Duodenal mucosa (tissue), 2 donors: ENCODE measurements around the gene CATSPERD.
"Not testable (repeated sequence)": the region's sequence is repeated elsewhere in the genome, so short reads cannot be mapped to it uniquely, and the experiment has no call there.

ENCODE experiments used
- H3K27ac ChIP-seq: one replicate; pipeline ENCODE4 v1.7.0; 2013; ENCODE audit warnings: low read depth, low read length
- H3K27me3 ChIP-seq, 2 donors: one replicate each; pipeline ENCODE4 v1.7.0; 2013; ENCODE audit warnings: low read length in 2 of 2, control low read depth in 1 of 2; ENCODE audit not compliant: insufficient read depth in 2 of 2, control insufficient read depth in 1 of 2
- H3K36me3 ChIP-seq, 2 donors: one replicate each; pipeline ENCODE4 v1.7.0; 2013; ENCODE audit warnings: low read length in 2 of 2, control low read depth in 1 of 2; ENCODE audit not compliant: insufficient read depth in 2 of 2, control insufficient read depth in 1 of 2
- H3K4me1 ChIP-seq, 2 donors: one replicate each; pipeline ENCODE4 v1.7.0; 2013; ENCODE audit warnings: low read length in 2 of 2, control low read depth in 1 of 2; ENCODE audit not compliant: insufficient read depth in 2 of 2, control insufficient read depth in 1 of 2
- H3K4me3 ChIP-seq, 2 donors: one replicate each; pipeline ENCODE4 v1.7.0; 2013; ENCODE audit warnings: low read length in 2 of 2, low read depth in 1 of 2
- H3K9ac ChIP-seq, 2 donors: one replicate each; pipeline ENCODE4 v1.7.0; 2013; ENCODE audit warnings: low read length in 2 of 2, low read depth in 1 of 2
- H3K9me3 ChIP-seq, 2 donors: one replicate each; pipeline ENCODE4 v1.7.0; 2013; ENCODE audit warnings: low read length in 2 of 2, control low read depth in 1 of 2; ENCODE audit not compliant: control insufficient read depth in 1 of 2

CATSPERD gene

GRCh38 chr19:5743630-5744029 lies 23.2 kb downstream of the CATSPERD start:
- no peaks in the 10 kb centered on the region for H3K4me1 ChIP-seq
- H3K9ac ChIP-seq = no peak overlapping the region
- H3K36me3 ChIP-seq = no peaks in the 10 kb centered on the region
- H3K9me3 ChIP-seq = no peaks in the 10 kb centered on the region
- H3K4me3 ChIP-seq = no peak overlapping the region
- H3K27ac ChIP-seq = no peak overlapping the region
- H3K27me3 ChIP-seq = no peaks in the 10 kb centered on the region

GRCh38 chr19:5744999-5745398 lies 24.6 kb downstream of the CATSPERD start:
- H3K27me3 ChIP-seq, H3K4me1 ChIP-seq, H3K9ac ChIP-seq, H3K27ac ChIP-seq, H3K36me3 ChIP-seq, H3K4me3 ChIP-seq, H3K9me3 ChIP-seq: not testable (repeated sequence)

- H3K36me3 ChIP-seq, H3K9ac ChIP-seq, H3K27ac ChIP-seq, H3K27me3 ChIP-seq, H3K9me3 ChIP-seq, H3K4me1 ChIP-seq, H3K4me3 ChIP-seq: not testable (repeated sequence)
Observed at GRCh38 chr19:5748920-5749319, 28.5 kb downstream of the CATSPERD start.

- H3K36me3 ChIP-seq = no peaks in the 10 kb centered on the region
- no peak overlapping the region for H3K4me3 ChIP-seq
- H3K27ac ChIP-seq = no peak overlapping the region
- H3K9me3 ChIP-seq = no peaks in the 10 kb centered on the region
- no peaks in the 10 kb centered on the region for H3K27me3 ChIP-seq
- H3K9ac ChIP-seq = no peak overlapping the region
- no peaks in the 10 kb centered on the region for H3K4me1 ChIP-seq
Observed at GRCh38 chr19:5749505-5749904, 29.1 kb downstream of the CATSPERD start.

- no peak overlapping the region for H3K4me3 ChIP-seq
- no peaks in the 10 kb centered on the region for H3K27me3 ChIP-seq
- no peaks in the 10 kb centered on the region for H3K36me3 ChIP-seq
- no peak overlapping the region for H3K27ac ChIP-seq
- no peak overlapping the region for H3K9ac ChIP-seq
- H3K4me1 ChIP-seq = no peaks in the 10 kb centered on the region
- no peaks in the 10 kb centered on the region for H3K9me3 ChIP-seq
Observed at GRCh38 chr19:5751709-5752108, 31.3 kb downstream of the CATSPERD start.

- H3K4me3 ChIP-seq = no peak overlapping the region
- no peak overlapping the region for H3K27ac ChIP-seq
- H3K9ac ChIP-seq = no peak overlapping the region
- no peaks in the 10 kb centered on the region for H3K36me3 ChIP-seq
- H3K27me3 ChIP-seq = no peaks in the 10 kb centered on the region
- no peaks in the 10 kb centered on the region for H3K9me3 ChIP-seq
- H3K4me1 ChIP-seq = no peaks in the 10 kb centered on the region
Observed at GRCh38 chr19:5753743-5754142, 33.3 kb downstream of the CATSPERD start.

GRCh38 chr19:5762608-5763217 lies 42.3 kb downstream of the CATSPERD start:
- Histone ChIP-seq H3K9me3 (no peaks in the 10 kb centered on the region), H3K36me3 (no peaks in the 10 kb centered on the region), H3K4me3 (no peak overlapping the region), H3K27me3 (no peaks in the 10 kb centered on the region), H3K4me1 (no peaks in the 10 kb centered on the region), H3K27ac (no peak overlapping the region), H3K9ac (no peak overlapping the region)

- no peaks in the 10 kb centered on the region for H3K4me1 ChIP-seq
- no peaks in the 10 kb centered on the region for H3K36me3 ChIP-seq
- H3K9me3 ChIP-seq = no peaks in the 10 kb centered on the region
- H3K4me3 ChIP-seq = no peak overlapping the region
- H3K27ac ChIP-seq = no peak overlapping the region
- no peaks in the 10 kb centered on the region for H3K27me3 ChIP-seq
- H3K9ac ChIP-seq = no peak overlapping the region
Observed at GRCh38 chr19:5765220-5765619, 44.8 kb downstream of the CATSPERD start.

- H3K9ac ChIP-seq = no peak overlapping the region
- no peak overlapping the region for H3K27ac ChIP-seq
- no peak overlapping the region for H3K4me3 ChIP-seq
- H3K4me1 ChIP-seq = no peaks in the 10 kb centered on the region
- H3K9me3 ChIP-seq = no peaks in the 10 kb centered on the region
- no peaks in the 10 kb centered on the region for H3K27me3 ChIP-seq
- H3K36me3 ChIP-seq = no peaks in the 10 kb centered on the region
Observed at GRCh38 chr19:5767949-5768348, 47.5 kb downstream of the CATSPERD start.

- H3K36me3 ChIP-seq = no peaks in the 10 kb centered on the region
- no peak overlapping the region for H3K27ac ChIP-seq
- H3K9ac ChIP-seq = no peak overlapping the region
- H3K4me1 ChIP-seq = no peaks in the 10 kb centered on the region
- no peaks in the 10 kb centered on the region for H3K27me3 ChIP-seq
- H3K4me3 ChIP-seq = no peak overlapping the region
- no peaks in the 10 kb centered on the region for H3K9me3 ChIP-seq
Observed at GRCh38 chr19:5772416-5772815, 52.0 kb downstream of the CATSPERD start.

GRCh38 chr19:5773276-5773675 lies 52.8 kb downstream of the CATSPERD start:
- no peaks in the 10 kb centered on the region for H3K27me3 ChIP-seq
- H3K9ac ChIP-seq = no peak overlapping the region
- H3K27ac ChIP-seq = no peak overlapping the region
- H3K36me3 ChIP-seq = no peaks in the 10 kb centered on the region
- H3K4me3 ChIP-seq = no peak overlapping the region
- no peaks in the 10 kb centered on the region for H3K9me3 ChIP-seq
- H3K4me1 ChIP-seq = no peaks in the 10 kb centered on the region
